Right cardiac atrium (tissue), 5 donors: Measurements from ENCODE around the gene WASF3. TPM values are rescaled to one million over a fixed set of nuclear protein-coding genes. Genes with fewer than 3 reads are reported as not detected.

Experiments
- ATAC-seq, 2 donors: fragments of 200-7000 bp; cut with Tn5 transposase; one replicate each; pipeline versions ENCODE4 v1.8.0 to v1.9.1; 2020; ENCODE audit warnings: moderate library complexity in 2 of 2, mild to moderate bottlenecking in 1 of 2
- DNase-seq, 3 donors: peaks; one replicate each; pipeline ENCODE4 v3.0.0-alpha.2; 2020
- H3K27ac ChIP-seq: one replicate; pipeline ENCODE4 v1.5.1; 2013; ENCODE audit warnings: mild to moderate bottlenecking, low read length, control low read depth, moderate library complexity
- H3K27me3 ChIP-seq: one replicate; pipeline ENCODE4 v1.6.1; 2013; ENCODE audit not compliant: control insufficient read depth, insufficient read depth
- H3K4me1 ChIP-seq: one replicate; pipeline ENCODE4 v1.6.1; 2013; ENCODE audit warnings: low read length; ENCODE audit not compliant: control insufficient read depth, insufficient read depth
- H3K4me3 ChIP-seq: one replicate; pipeline ENCODE4 v1.5.1; 2013; ENCODE audit warnings: low read length, control low read depth
- H3K9me3 ChIP-seq: one replicate; pipeline ENCODE4 v1.6.1; 2013; ENCODE audit warnings: low read length; ENCODE audit not compliant: control insufficient read depth
- WGBS: extraction: QIAGEN DNeasy Blood & Tissue Kit; methylation state at CpG from one replicate; pipeline ENCODE4 v1.1.7; 2013; 5-methylcytosine and 5-hydroxymethylcytosine counted together
- intact Hi-C, 4 donors: fragments of 100-400 bp; cut with DNase I; formaldehyde crosslinking; loops; one replicate each; pipeline versions ENCODE4 v1.11.0 to v1.14.0; 2022 to 2023
- polyA plus RNA-seq: library from polyadenylated mRNA; stranded (reverse); fragments of 200-250 nt; gene quantifications from one replicate; pipeline ENCODE4 v1.2.3, GENCODE V29; 2013
- total RNA-seq, 4 donors: library from RNA; stranded (reverse); fragmentation: NEBNext Ultra II Directional; extraction: Animal tissue kit (Norgen Biotek cat#: 25700); gene quantifications; one replicate each; pipeline ENCODE4 v1.2.1, GENCODE V29; 2021
- donor health status: healthy with polysubstance abuse.
- donor health status: DM: no; HTN: yes; CAD: no.
- donor health status: DM: no; HTN: no; CAD: no.
- donor health status: DM: no; HTN: yes; CAD: no; lungs with severe emphysema.
- donor health status: DM: yes; HTN: yes; CAD: no.

Gene WASF3
- total and polyA plus RNA-seq, 5 donors: 5.9 to 16.0 (median 13.9) TPM

DNA sequence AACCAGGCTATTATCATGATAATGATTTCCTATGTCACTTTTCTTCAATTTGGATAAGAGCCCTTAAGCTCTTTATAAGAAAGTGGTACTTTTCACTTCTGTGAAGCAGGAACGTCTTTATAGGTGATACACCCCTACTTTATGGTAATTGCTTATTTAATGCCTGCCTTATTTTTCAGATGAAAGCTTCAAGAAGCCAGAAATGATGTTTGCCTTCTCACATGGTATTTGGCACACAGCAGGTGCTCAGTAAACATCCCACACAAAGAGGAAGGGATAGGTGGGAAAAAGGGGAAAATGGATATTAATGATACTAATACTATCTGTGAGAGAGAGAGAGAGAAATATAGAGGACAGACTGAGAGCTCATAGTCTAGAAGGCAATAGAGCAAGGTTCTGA lies 29.0 kb upstream of the WASF3 start:
- H3K27me3 ChIP-seq: no peaks in the 10 kb centered on the region
- intact Hi-C loops: no loop called here
- no peaks in the 10 kb centered on the region for H3K9me3 ChIP-seq
- ATAC-seq (no peak), DNase-seq (no peak)
- WGBS: 39% methylated on average over 1 of the region's 1 CpG
- H3K27ac ChIP-seq: no peak overlapping the region
- no peaks in the 10 kb centered on the region for H3K4me1 ChIP-seq
- no peak overlapping the region for H3K4me3 ChIP-seq

DNA sequence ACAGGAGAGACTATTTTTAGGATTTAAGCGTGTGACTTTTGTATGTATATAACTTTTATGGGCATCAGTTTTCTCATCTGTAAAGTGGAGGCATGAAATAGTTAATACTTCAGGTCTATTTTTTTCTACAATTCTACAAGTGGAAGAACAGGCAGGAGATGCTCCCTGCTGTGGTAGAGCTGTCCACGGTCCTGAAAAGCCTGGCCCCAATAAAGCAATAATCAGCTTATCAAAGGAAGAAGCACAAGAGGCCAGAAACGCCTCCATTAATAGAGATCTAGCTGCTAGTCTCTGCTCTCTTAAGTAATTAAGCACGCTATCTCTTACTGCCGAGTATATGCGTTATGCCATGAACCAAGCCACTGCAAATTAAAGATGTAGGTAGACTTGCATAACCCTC lies 28.0 kb upstream of the WASF3 start:
- no peak overlapping the region for H3K27ac ChIP-seq
- H3K4me1 ChIP-seq: no peaks in the 10 kb centered on the region
- no peak for ATAC-seq
- H3K27me3 ChIP-seq: no peaks in the 10 kb centered on the region
- H3K4me3 ChIP-seq: no peak overlapping the region
- 21% methylated on average over 6 of the region's 6 CpGs for WGBS
- no peaks in the 10 kb centered on the region for H3K9me3 ChIP-seq
- intact Hi-C loops: no loop called here
- peak; percentile 35 to 70 (median 58) for DNase-seq

- Histone ChIP-seq H3K27ac (no peak overlapping the region), H3K4me1 (no peaks in the 10 kb centered on the region), H3K4me3 (no peak overlapping the region), H3K9me3 (no peaks in the 10 kb centered on the region), H3K27me3 (no peaks in the 10 kb centered on the region)
- DNase-seq (no peak), ATAC-seq (no peak)
- 52% methylated on average over 3 of the region's 3 CpGs for WGBS
- intact Hi-C loops: no loop called here
These were observed 25.7 kb upstream of the WASF3 start for GRCh38 chr13:26531742-26532141.

DNA sequence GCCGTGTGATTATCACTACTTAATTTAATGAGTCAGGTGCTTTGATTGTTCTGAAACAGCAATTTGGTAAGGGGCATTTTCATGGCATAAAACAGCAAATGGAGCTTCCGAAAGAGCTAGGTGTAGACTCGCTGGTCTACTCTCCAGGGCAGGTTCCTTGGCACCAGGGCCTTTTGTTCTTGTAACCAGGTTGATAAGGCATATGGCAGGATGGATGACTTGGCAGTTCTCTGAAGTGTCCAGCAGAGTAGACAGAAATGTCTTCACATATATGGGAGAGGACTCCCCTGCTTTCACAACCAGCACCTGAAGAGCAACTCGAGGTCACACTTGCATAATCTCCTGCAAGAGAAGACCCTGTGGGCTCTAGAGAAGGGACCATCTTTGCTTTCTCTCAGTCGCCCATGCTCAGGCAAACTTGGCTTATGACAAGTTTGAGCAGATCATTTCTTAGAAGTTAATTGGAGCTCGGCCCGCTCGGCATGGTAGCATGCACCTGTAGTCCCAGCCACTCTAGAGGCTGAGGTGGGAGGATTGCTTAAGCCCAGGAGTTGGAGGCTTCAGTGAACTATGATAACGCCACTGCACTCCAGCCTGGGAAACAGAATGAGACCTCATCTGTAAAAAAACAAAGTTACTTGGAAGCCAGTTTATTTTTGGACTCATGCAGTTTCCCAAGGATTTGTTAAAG lies 23.3 kb upstream of the WASF3 start:
- H3K27me3 ChIP-seq: no peaks in the 10 kb centered on the region
- no peak overlapping the region for H3K4me3 ChIP-seq
- no peak overlapping the region for H3K27ac ChIP-seq
- DNase-seq (no peak), ATAC-seq (no peak)
- 80% methylated on average over 9 of the region's 9 CpGs for WGBS
- H3K4me1 ChIP-seq: peaks cover 1% of the 10 kb centered on the region
- intact Hi-C loops: no loop called here
- no peaks in the 10 kb centered on the region for H3K9me3 ChIP-seq

- intact Hi-C loops: no loop called here
These were observed 18.8 kb upstream of the WASF3 start for GRCh38 chr13:26538363-26539317.

DNA sequence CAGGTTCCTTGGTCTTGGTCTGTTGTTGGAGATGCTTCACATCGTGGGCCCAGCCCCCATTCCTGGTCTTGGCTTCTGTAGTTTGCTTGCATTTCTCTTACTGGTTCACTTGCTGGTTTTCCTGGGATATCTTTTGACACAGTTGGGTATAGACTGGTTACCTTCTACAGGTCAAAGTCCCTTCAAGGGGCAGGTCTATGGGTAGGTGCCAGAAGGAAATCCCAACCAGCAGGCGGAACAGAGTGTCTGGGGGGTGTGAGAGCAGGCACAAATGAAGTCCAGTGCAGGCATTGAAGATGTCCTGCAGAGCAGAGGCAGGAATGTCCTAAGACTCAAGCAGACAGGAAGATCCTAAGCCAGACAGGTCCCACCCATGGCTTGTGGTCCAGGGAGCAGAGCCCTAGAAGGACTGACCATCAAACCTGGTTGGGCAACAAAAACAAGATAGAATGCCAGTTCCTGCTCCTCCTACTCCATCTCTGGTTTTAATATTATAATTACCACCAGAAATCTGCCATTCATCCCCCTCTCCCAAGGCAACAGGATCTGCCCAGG lies 17.7 kb upstream of the WASF3 start:
- Histone ChIP-seq H3K9me3 (no peaks in the 10 kb centered on the region), H3K27me3 (no peaks in the 10 kb centered on the region), H3K27ac (no peak overlapping the region), H3K4me3 (no peak overlapping the region), H3K4me1 (peaks cover 1% of the 10 kb centered on the region)
- intact Hi-C loops: no loop called here
- ATAC-seq (peak in 1 of 2 donors; percentile 15), DNase-seq (no peak)
- 89% methylated on average over 2 of the region's 2 CpGs for WGBS

More at GRCh38 chr13:26538363-26539317, 18.8 kb upstream of the WASF3 start:
- Histone ChIP-seq H3K27me3 (no peaks in the 10 kb centered on the region), H3K9me3 (no peaks in the 10 kb centered on the region), H3K4me3 (no peak overlapping the region), H3K4me1 (peaks cover 1% of the 10 kb centered on the region), H3K27ac (no peak overlapping the region)
- peak; percentile 81 to 90 for ATAC-seq
- peak in 1 of 3 donors; percentile 26 for DNase-seq
- 50% methylated on average over 10 of the region's 10 CpGs for WGBS

- Histone ChIP-seq H3K4me3 (no peak overlapping the region), H3K4me1 (peaks cover 1% of the 10 kb centered on the region), H3K27ac (no peak overlapping the region), H3K9me3 (no peaks in the 10 kb centered on the region), H3K27me3 (no peaks in the 10 kb centered on the region)
- peak in 1 of 3 donors; percentile 59 for DNase-seq
- peak; percentile 28 to 44 for ATAC-seq
- 31% methylated on average over 3 of the region's 3 CpGs for WGBS
- intact Hi-C loops: no loop called here
These were observed 17.1 kb upstream of the WASF3 start for GRCh38 chr13:26540334-26540733.

GRCh38 chr13:26541041-26541440 lies 16.4 kb upstream of the WASF3 start:
- no peak overlapping the region for H3K4me3 ChIP-seq
- no peaks in the 10 kb centered on the region for H3K27me3 ChIP-seq
- DNase-seq (no peak), ATAC-seq (no peak)
- H3K9me3 ChIP-seq: no peaks in the 10 kb centered on the region
- H3K27ac ChIP-seq: no peak overlapping the region
- H3K4me1 ChIP-seq: peaks cover 1% of the 10 kb centered on the region
- intact Hi-C loops: no loop called here
- WGBS: 64% methylated on average over 5 of the region's 5 CpGs

DNA sequence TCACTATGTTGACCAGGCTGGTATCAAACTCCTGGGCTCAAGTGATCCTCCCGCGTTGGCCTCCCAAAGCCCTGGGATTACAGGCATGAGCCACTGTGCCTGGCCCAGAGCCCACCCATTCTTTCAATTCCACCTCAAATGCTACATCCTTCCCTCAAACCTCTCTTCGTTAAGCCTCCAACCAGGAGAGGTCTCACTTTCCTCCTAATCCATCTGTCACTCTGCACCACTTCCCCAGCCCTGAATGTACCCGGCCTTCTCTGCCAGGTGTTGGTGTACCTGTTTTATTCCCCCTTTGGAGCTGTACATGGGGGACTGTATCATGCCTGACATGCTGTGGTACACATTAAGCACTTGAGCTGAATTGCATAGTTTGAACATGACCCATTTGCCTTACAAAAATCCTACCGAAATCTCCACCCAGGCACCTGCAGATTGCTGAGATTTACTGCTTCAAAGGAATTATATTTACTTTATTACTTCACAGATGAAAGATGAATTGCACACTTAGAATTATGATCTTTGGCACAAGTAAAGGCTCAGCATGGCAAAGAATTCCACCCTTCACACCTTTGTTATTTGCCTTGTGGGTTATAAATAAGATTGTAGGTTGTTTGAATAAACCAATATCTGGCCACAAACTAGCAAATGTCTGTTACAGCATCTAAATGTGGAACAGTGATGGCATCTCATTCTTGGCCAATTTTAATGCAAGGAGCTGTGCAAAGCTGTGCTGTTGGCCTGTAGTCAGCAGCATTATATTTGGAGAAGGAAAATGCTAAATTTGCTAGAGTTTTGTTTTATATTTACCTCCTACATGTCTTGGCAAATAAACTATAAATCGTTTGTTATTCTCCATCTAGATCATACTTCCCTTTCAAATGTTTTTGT lies 15.6 kb upstream of the WASF3 start:
- Histone ChIP-seq H3K9me3 (no peaks in the 10 kb centered on the region), H3K4me3 (no peak overlapping the region), H3K27me3 (no peaks in the 10 kb centered on the region), H3K27ac (no peak overlapping the region), H3K4me1 (peaks cover 1% of the 10 kb centered on the region)
- no peak for DNase-seq
- no peak for ATAC-seq
- intact Hi-C loops: no loop called here
- 75% methylated on average over 6 of the region's 6 CpGs for WGBS

DNA sequence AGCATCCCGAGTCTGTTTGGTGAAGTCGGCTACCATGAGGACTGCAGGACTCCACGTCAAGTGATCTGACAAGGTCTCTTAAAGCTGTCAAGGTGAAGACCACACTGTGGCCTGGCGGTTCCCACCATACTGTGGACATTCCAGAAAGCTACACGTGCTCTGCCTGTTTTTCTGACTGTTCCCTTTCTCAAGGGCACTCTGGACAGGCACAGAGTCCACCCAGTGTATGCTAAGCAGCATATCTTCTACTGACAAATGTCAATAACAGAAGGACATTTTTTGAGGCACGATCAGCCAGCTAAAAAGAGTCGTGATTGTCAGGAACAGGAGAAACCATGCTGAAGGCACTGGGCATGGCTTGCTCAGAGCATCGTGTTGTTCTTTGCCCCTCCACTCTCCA lies 12.8 kb upstream of the WASF3 start:
- 77% methylated on average over 8 of the region's 8 CpGs for WGBS
- Histone ChIP-seq H3K9me3 (no peaks in the 10 kb centered on the region), H3K4me3 (no peak overlapping the region), H3K27ac (no peak overlapping the region), H3K4me1 (no peaks in the 10 kb centered on the region), H3K27me3 (no peaks in the 10 kb centered on the region)
- ATAC-seq: no peak
- intact Hi-C loops: no loop called here
- DNase-seq: no peak
